Sigmoid colon (tissue), 7 donors: ENCODE measurements around the gene MCFD2. TPM values are rescaled to one million over a fixed set of nuclear protein-coding genes. Genes with fewer than 3 reads are reported as not detected.

Source experiments
- DNase-seq: peaks from one replicate; pipeline ENCODE4 v3.0.0-alpha.2; 2019
- H3K27ac ChIP-seq, 4 donors: fragments of 200-600 bp; sonication (generic); one replicate each; pipeline ENCODE4 v1.5.1; 2016 to 2019; ENCODE audit warnings: mild to moderate bottlenecking in 1 of 4
- H3K27me3 ChIP-seq, 3 donors: fragments of 200-600 bp; sonication (generic); one replicate each; pipeline ENCODE4 v1.5.1; 2019; ENCODE audit warnings: mild to moderate bottlenecking in 1 of 3
- H3K36me3 ChIP-seq, 4 donors: fragments of 200-600 bp; sonication (generic); one replicate each; pipeline ENCODE4 v1.5.1; 2016 to 2019
- H3K4me1 ChIP-seq, 4 donors: fragments of 200-600 bp; sonication (generic); one replicate each; pipeline ENCODE4 v1.5.1; 2017 to 2019
- H3K4me3 ChIP-seq, 4 donors: fragments of 200-600 bp; sonication (generic); one replicate each; pipeline ENCODE4 v1.5.1; 2017 to 2019; ENCODE audit warnings: mild to moderate bottlenecking in 2 of 4, moderate library complexity in 1 of 4
- H3K9me3 ChIP-seq, 4 donors: fragments of 200-600 bp in 3 of 4; sonication (generic) in 3 of 4; one replicate each; pipeline versions ENCODE4 v1.5.1 to v1.6.1; 2013 to 2019
- EP300 ChIP-seq, 4 donors: sonication (generic); formaldehyde crosslinking; IDR thresholded peaks; one replicate each; pipeline ENCODE4 v1.6.1; 2017; ENCODE audit warnings: antibody characterized with exemption in 4 of 4
- POLR2A ChIP-seq, 2 donors: fragments of 450-650 bp; IDR thresholded peaks; one replicate each; pipeline ENCODE4 v1.6.1; 2016; ENCODE audit warnings: antibody characterized with exemption in 2 of 2, mild to moderate bottlenecking in 2 of 2, moderate library complexity in 2 of 2
- POLR2AphosphoS5 ChIP-seq, 4 donors: sonication (generic); formaldehyde crosslinking; IDR thresholded peaks; one replicate each; pipeline ENCODE4 v1.6.1; 2017; ENCODE audit warnings: antibody characterized with exemption in 4 of 4
- WGBS, 2 donors: extraction: QIAGEN DNeasy Blood & Tissue Kit; methylation state at CpG; one replicate each; pipeline ENCODE4 v1.1.7; 2013; 5-methylcytosine and 5-hydroxymethylcytosine counted together
- intact Hi-C: fragments of 100-400 bp; cut with DNase I; formaldehyde crosslinking; loops from one replicate; pipeline ENCODE4 v1.15.1; 2023
- polyA plus RNA-seq, 3 donors: library from polyadenylated mRNA; stranded (reverse); fragments of 200-250 nt; gene quantifications; one replicate each; pipeline ENCODE4 v1.2.3, GENCODE V29; 2013
- total RNA-seq, 4 donors: library from RNA; depleted of rRNA; stranded (reverse); fragments of >200 nt; gene quantifications; one replicate each; pipeline ENCODE4 v1.1.0, GENCODE V29; 2016
- TF ChIP-seq, protein P1 (sequence below), 4 experiments: fragments of 450-650 bp in 3 of 4; fragments of 200-600 bp in 1 of 4; IDR thresholded peaks; one replicate each; pipeline ENCODE4 v1.5.1; 2016 to 2019; ENCODE audit warnings: antibody characterized with exemption in 4 of 4, mild to moderate bottlenecking in 3 of 4, moderate library complexity in 2 of 4
- donor health status: healthy with polysubstance abuse.
- donor health status: Bipolar disorder and iron deficiency.
- donor health status: healthy.

Gene MCFD2
- total and polyA plus RNA-seq, 7 donors = 13.4 to 75.7 (median 50.1) TPM

DNA sequence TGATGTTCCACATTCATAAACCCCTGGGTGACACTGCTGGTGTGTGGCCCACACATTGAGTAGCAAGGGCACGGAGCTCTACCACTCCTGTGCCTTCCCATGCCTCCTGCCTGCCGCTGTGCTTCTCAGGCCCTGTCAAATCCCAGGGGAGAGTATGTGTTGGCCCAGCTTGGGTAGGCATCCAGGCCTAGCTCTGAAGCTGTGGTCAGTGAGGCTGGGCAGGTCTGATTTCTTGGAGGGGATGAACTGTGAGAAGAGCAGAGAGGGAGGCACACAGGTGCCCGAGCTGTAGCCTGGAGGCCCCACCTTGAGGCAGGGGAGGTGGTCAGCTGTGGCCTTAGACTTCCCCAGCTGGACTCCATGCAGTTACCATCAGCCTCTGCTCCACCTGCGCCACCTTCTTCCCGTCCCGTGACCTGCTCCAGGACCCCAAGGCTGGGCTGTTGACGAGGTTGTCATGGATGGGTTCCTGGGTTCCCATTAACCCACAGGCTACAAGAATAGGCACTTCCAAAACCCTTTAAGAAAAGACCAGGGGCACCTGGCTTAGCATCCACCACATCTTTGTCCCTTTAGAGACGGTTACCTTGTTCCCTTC is 23.6 kb downstream of the MCFD2 start:
- no peak for TF ChIP-seq EP300 (IDR thresholded peaks at IDR 0.05)
- intact Hi-C loops = no loop called here
- Histone ChIP-seq H3K9me3 (no peaks in the 10 kb centered on the region), H3K4me3 (no peak overlapping the region), H3K36me3 (no peaks in the 10 kb centered on the region), H3K4me1 (peaks cover 0 to 7% (median 6%) of the 10 kb centered on the region in 4 donors), H3K27ac (no peak overlapping the region), H3K27me3 (no peaks in the 10 kb centered on the region)
- WGBS, 2 donors = 94 to 95% methylated on average over 8 of the region's 8 CpGs
- no peak for DNase-seq

DNA sequence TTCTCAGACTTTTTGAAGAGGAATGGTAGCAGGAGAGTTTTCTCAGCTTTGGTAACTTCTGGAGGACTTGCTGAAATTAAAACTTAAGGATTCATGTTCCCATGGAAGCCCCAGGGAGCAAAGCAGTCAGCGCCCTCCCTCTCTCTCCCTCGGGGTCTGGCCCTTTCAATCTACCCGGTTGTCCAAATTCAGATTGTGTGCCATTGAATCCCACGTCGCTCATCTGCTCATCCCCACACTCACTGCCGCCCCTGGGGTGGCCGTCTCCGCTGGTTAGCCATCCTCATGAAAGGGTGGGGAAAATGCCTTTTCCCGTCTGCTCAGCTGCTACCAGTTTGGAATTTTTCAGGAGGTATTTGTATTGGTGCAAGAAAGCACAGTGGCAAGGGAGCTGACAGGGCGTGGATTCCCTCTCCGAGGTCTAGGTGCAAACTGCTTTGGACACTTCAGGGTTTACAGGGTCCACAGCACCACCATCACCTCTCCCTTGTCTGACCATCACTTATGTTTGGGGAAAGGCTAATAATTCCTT is 27.1 kb downstream of the MCFD2 start:
- Histone ChIP-seq H3K27me3 (no peaks in the 10 kb centered on the region), H3K9me3 (no peaks in the 10 kb centered on the region), H3K4me1 (peaks cover 0 to 13% (median 7%) of the 10 kb centered on the region in 4 donors), H3K36me3 (no peaks in the 10 kb centered on the region), H3K4me3 (no peak overlapping the region), H3K27ac (no peak overlapping the region)
- TF ChIP-seq EP300 (IDR thresholded peaks at IDR 0.05) (no peak), POLR2AphosphoS5 (IDR thresholded peaks at IDR 0.05) (no peak)
- intact Hi-C loops = loop anchor here (1.0 to 5.0 kb wide), 2 partner anchors 231 to 256 kb away; no protein-coding TSS in a partner anchor
- peak; percentile 53 for DNase-seq
- WGBS, 2 donors = 79 to 83% methylated on average over 11 of the region's 11 CpGs

DNA sequence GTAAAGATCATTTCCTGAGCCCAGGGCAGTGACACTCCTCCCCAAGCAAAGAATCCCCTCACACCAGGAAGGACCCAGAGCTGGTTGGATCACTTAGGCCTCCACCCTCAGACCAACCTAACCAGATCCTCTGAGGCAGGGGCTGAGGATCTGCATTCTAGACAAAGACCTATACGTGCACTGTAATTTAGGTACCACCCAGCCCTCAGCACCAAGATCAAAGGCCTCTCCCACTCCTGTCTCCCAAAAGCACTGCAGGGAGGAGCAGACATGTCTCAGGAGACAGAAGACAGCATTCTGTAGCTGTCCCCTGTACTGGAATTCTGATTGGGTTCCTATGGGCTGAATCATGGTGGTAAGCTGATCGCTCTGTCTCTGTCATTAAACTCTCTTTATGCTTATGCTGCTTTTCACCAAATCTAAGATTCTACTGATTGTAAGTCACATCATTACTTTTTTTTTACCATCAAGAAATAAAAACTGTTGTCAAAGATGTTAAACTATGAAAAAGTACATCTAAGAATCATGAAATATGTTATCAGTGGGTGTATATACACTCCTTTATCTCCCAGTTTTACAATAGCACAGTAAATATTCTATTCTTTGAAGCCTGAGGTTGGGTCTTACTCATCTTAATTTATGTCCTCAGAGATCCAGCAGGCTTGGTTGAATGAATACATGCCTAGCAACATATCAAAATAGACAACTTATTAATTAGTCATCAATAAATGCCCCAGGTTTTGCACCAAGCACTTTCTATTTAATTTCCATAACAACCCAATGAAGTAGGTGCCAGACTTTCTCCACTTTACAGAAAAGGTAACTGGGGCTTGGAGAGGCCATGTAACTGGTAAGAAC is 28.3 kb downstream of the MCFD2 start:
- intact Hi-C loops = loop anchor here (5.0 kb wide), 1 partner anchor 230 kb away; no protein-coding TSS in a partner anchor
- no peak overlapping the region for H3K27ac ChIP-seq
- 90 to 98% methylated on average over 2 of the region's 2 CpGs for WGBS, 2 donors
- H3K27me3 ChIP-seq = no peaks in the 10 kb centered on the region
- H3K36me3 ChIP-seq = no peaks in the 10 kb centered on the region
- DNase-seq = peak; percentile 35
- no peak overlapping the region for H3K4me3 ChIP-seq
- peaks cover 0 to 13% (median 8%) of the 10 kb centered on the region in 4 donors for H3K4me1 ChIP-seq
- no peaks in the 10 kb centered on the region for H3K9me3 ChIP-seq
- TF ChIP-seq EP300 (IDR thresholded peaks at IDR 0.05) = no peak
- TF ChIP-seq, protein P1, sequence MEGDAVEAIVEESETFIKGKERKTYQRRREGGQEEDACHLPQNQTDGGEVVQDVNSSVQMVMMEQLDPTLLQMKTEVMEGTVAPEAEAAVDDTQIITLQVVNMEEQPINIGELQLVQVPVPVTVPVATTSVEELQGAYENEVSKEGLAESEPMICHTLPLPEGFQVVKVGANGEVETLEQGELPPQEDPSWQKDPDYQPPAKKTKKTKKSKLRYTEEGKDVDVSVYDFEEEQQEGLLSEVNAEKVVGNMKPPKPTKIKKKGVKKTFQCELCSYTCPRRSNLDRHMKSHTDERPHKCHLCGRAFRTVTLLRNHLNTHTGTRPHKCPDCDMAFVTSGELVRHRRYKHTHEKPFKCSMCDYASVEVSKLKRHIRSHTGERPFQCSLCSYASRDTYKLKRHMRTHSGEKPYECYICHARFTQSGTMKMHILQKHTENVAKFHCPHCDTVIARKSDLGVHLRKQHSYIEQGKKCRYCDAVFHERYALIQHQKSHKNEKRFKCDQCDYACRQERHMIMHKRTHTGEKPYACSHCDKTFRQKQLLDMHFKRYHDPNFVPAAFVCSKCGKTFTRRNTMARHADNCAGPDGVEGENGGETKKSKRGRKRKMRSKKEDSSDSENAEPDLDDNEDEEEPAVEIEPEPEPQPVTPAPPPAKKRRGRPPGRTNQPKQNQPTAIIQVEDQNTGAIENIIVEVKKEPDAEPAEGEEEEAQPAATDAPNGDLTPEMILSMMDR (IDR thresholded peaks at IDR 0.05) = no peak
- no peak for TF ChIP-seq POLR2AphosphoS5 (IDR thresholded peaks at IDR 0.05)
- TF ChIP-seq POLR2A (IDR thresholded peaks at IDR 0.05) = no peak

DNA sequence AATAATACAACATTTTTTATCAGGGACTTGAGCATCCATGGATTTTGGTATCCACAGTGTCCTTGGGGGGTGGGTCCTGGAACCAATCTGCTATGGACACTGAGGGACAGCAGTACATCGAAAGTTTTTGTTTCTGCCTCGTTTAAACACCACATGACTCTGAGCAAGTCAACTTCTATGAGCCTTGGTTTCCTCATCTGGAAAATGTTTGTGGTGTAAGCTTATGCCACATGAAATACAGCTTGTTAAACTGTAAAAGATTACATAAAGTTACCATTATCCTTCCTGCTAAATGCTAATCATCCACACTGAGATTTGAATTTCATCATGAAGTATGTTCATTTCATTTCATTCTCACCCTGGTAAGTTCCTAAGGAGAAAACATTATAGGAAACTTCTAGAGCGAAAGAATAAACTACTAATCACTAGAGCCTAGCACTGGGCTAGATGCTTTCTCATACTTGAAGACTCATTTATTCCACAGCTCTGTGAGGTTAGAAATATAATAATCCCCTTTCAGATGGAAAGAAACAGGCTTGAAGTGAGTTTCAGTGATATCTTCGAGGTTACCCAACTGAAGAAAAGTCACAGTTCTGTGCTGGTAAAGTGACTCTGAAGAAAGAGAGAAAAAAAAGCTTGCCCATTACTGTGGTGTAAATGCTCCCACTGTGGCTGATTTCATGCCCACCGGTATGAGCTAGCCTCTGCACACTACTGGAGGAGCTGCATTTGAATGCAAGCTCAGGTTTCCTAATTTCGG is 29.2 kb downstream of the MCFD2 start:
- TF ChIP-seq POLR2A (IDR thresholded peaks at IDR 0.05) = no peak
- TF ChIP-seq EP300 (IDR thresholded peaks at IDR 0.05) = no peak
- TF ChIP-seq POLR2AphosphoS5 (IDR thresholded peaks at IDR 0.05) = no peak
- TF ChIP-seq, protein P1 (IDR thresholded peaks at IDR 0.05) = no peak
- H3K4me1 ChIP-seq = peaks cover 0 to 17% (median 10%) of the 10 kb centered on the region in 4 donors
- no peak for DNase-seq
- H3K27me3 ChIP-seq = no peaks in the 10 kb centered on the region
- H3K36me3 ChIP-seq = no peaks in the 10 kb centered on the region
- WGBS, 2 donors = 79 to 89% methylated on average over 6 of the region's 6 CpGs
- H3K9me3 ChIP-seq = no peaks in the 10 kb centered on the region
- intact Hi-C loops = loop anchor here (5.0 kb wide), 1 partner anchor 229 kb away; no protein-coding TSS in a partner anchor
- H3K4me3 ChIP-seq = no peak overlapping the region
- H3K27ac ChIP-seq = no peak overlapping the region

DNA sequence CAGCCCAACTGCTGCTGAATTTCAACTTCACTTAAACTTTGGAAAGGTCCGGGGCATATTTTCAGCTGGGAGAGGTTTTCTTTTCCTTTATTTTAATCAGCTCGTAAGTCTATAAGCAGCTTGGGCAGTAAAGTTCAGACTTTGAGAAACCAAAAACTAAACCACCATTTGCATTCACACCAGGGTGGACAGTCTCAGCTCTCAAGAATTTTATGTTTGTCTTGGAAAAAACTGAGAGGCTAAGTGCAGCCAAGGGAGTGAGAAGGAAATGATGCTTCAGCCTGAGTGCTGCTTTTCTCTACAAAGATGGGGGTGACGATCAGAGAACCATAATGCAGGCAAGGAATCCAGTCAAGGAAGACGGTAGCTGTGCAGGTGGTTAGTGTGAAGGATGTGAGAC is 30.2 kb downstream of the MCFD2 start:
- H3K9me3 ChIP-seq = no peaks in the 10 kb centered on the region
- no peak for TF ChIP-seq POLR2A (IDR thresholded peaks at IDR 0.05)
- TF ChIP-seq, protein P1 (IDR thresholded peaks at IDR 0.05) = no peak
- no peak for TF ChIP-seq EP300 (IDR thresholded peaks at IDR 0.05)
- TF ChIP-seq POLR2AphosphoS5 (IDR thresholded peaks at IDR 0.05) = no peak
- intact Hi-C loops = loop anchor here (5.0 kb wide), 1 partner anchor 228 kb away; no protein-coding TSS in a partner anchor
- H3K27ac ChIP-seq = peak overlapping the region in 1 of 4 donors; percentile 29
- H3K27me3 ChIP-seq = no peaks in the 10 kb centered on the region
- no peak overlapping the region for H3K4me3 ChIP-seq
- peak; percentile 17 for DNase-seq
- peaks cover 0 to 19% (median 10%) of the 10 kb centered on the region in 4 donors for H3K4me1 ChIP-seq
- no peaks in the 10 kb centered on the region for H3K36me3 ChIP-seq
- WGBS, 2 donors = 69 to 90% methylated on average over 4 of the region's 4 CpGs
